Spleen (tissue), 11 donors: ENCODE measurements around the gene PPP3CA. TPM values are rescaled to one million over a fixed set of nuclear protein-coding genes. Genes with fewer than 3 reads are reported as not detected.

Source experiments
- DNase-seq: peaks from one replicate; pipeline ENCODE4 v3.0.0-alpha.2; 2020
- H3K27ac ChIP-seq, 8 donors: fragments of 200-600 bp; sonication (generic) in 7 of 8; 1 replicate in 4 of 8; 2 replicates in 4 of 8; pipeline versions ENCODE4 v1.5.0 to v1.8.0; 2016 to 2021; ENCODE audit warnings: inconsistent platforms in 4 of 8, mild to moderate bottlenecking in 4 of 8, moderate library complexity in 1 of 8
- H3K27me3 ChIP-seq, 7 donors: fragments of 200-600 bp; sonication (generic) in 6 of 7; replicated peaks in 1 of 7; 1 replicate in 4 of 7; 2 replicates in 3 of 7; pipeline versions ENCODE4 v1.5.0 to v1.8.0; 2016 to 2021; ENCODE audit warnings: inconsistent platforms in 3 of 7, mild to moderate bottlenecking in 1 of 7
- H3K36me3 ChIP-seq, 6 donors: fragments of 200-600 bp; sonication (generic) in 5 of 6; 1 replicate in 4 of 6; 2 replicates in 2 of 6; pipeline versions ENCODE4 v1.5.0 to v1.8.0; 2016 to 2021; ENCODE audit warnings: inconsistent platforms in 2 of 6
- H3K4me1 ChIP-seq, 6 donors: fragments of 200-600 bp; sonication (generic) in 5 of 6; 1 replicate in 3 of 6; 2 replicates in 3 of 6; pipeline versions ENCODE4 v1.5.0 to v1.8.0; 2016 to 2021; ENCODE audit warnings: inconsistent platforms in 3 of 6
- H3K4me3 ChIP-seq, 8 donors: fragments of 200-600 bp; sonication (generic) in 7 of 8; 1 replicate in 4 of 8; 2 replicates in 4 of 8; pipeline versions ENCODE4 v1.5.0 to v1.8.0; 2016 to 2021; ENCODE audit warnings: inconsistent platforms in 4 of 8, mild to moderate bottlenecking in 4 of 8, moderate library complexity in 2 of 8
- H3K9me3 ChIP-seq, 8 donors: fragments of 200-600 bp; sonication (generic) in 7 of 8; 1 replicate in 4 of 8; 2 replicates in 4 of 8; pipeline versions ENCODE4 v1.5.0 to v1.8.0; 2016 to 2021; ENCODE audit warnings: inconsistent platforms in 4 of 8
- POLR2A ChIP-seq, 3 donors: fragments of 450-650 bp; IDR thresholded peaks; one replicate each; pipeline ENCODE4 v1.5.1; 2017; ENCODE audit warnings: antibody characterized with exemption in 3 of 3, mild to moderate bottlenecking in 1 of 3
- POLR2AphosphoS5 ChIP-seq, 3 donors: sonication (generic); formaldehyde crosslinking; IDR thresholded peaks; one replicate each; pipeline ENCODE4 v1.5.1; 2017; ENCODE audit warnings: antibody characterized with exemption in 3 of 3
- WGBS, 5 donors: extraction: QIAGEN DNeasy Blood & Tissue Kit in 3 of 5; methylation state at CpG; one replicate each; pipeline versions ENCODE4 v1.1.5 to v1.1.7; 2013 to 2018; 5-methylcytosine and 5-hydroxymethylcytosine counted together
- intact Hi-C: fragments of 100-400 bp; cut with DNase I; formaldehyde crosslinking; loops from one replicate; pipeline ENCODE4 v1.15.0; 2023; ENCODE audit warnings: low total_unique reads
- polyA plus RNA-seq, 3 donors: library from polyadenylated mRNA; stranded (reverse); fragments of 200-250 nt; gene quantifications; one replicate each; pipeline ENCODE4 v1.2.1, GENCODE V29; 2013
- total RNA-seq, 7 donors: library from RNA; depleted of rRNA in 3 of 7; stranded (reverse); fragments of >200 nt in 3 of 7; fragmentation: NEBNext Ultra II Directional in 4 of 7; extraction: Animal tissue kit (Norgen Biotek cat#: 25700) in 4 of 7; gene quantifications; one replicate each; pipeline versions ENCODE4 v1.1.0 to v1.2.1, GENCODE V29; 2016 to 2021
- TF ChIP-seq, protein P1 (sequence below), 11 experiments: fragments of 200-600 bp in 7 of 11; fragments of 450-650 bp in 4 of 11; sonication (generic) in 4 of 11; IDR thresholded peaks in 8 of 11; conservative IDR thresholded peaks in 3 of 11; 1 replicate in 7 of 11; 2 replicates in 4 of 11; pipeline versions ENCODE4 v1.4.0 to v1.8.0; 2016 to 2021; ENCODE audit warnings: antibody characterized with exemption in 11 of 11, inconsistent platforms in 4 of 11, mild to moderate bottlenecking in 1 of 11
- donor health status: healthy with polysubstance abuse.
- donor health status: DM: no; HTN: no; CAD: no; lungs with moderate emphysema.
- donor health status: DM: no; HTN: no; CAD: no.
- donor health status: Bipolar disorder and iron deficiency.
- donor health status: healthy.
- donor health status: DM: no; HTN: no; CAD: no.
- donor health status: DM: yes; HTN: yes; CAD: no.

The PPP3CA gene
- total and polyA plus RNA-seq, 10 donors, result 15.5 to 50.0 (median 39.6) TPM

- H3K9me3 ChIP-seq, result no peaks in the 10 kb centered on the region
- WGBS, 5 donors, result 14 to 27% (median 23%) methylated on average over 1 of the region's 1 CpG
- TF ChIP-seq POLR2AphosphoS5 (IDR thresholded peaks at IDR 0.05), result peak in 1 of 3 donors; percentile 68
- TF ChIP-seq POLR2A (IDR thresholded peaks at IDR 0.05), result no peak
- TF ChIP-seq, protein P1, sequence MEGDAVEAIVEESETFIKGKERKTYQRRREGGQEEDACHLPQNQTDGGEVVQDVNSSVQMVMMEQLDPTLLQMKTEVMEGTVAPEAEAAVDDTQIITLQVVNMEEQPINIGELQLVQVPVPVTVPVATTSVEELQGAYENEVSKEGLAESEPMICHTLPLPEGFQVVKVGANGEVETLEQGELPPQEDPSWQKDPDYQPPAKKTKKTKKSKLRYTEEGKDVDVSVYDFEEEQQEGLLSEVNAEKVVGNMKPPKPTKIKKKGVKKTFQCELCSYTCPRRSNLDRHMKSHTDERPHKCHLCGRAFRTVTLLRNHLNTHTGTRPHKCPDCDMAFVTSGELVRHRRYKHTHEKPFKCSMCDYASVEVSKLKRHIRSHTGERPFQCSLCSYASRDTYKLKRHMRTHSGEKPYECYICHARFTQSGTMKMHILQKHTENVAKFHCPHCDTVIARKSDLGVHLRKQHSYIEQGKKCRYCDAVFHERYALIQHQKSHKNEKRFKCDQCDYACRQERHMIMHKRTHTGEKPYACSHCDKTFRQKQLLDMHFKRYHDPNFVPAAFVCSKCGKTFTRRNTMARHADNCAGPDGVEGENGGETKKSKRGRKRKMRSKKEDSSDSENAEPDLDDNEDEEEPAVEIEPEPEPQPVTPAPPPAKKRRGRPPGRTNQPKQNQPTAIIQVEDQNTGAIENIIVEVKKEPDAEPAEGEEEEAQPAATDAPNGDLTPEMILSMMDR (IDR thresholded peaks at IDR 0.05 in 8 of 11, conservative IDR thresholded peaks at IDR 0.05 in 3 of 11), result no peak
- H3K4me3 ChIP-seq, result no peak overlapping the region
- H3K4me1 ChIP-seq, result peaks cover 0 to 36% (median 16%) of the 10 kb centered on the region in 6 donors
- no peaks in the 10 kb centered on the region for H3K27me3 ChIP-seq
- intact Hi-C loops, result no loop called here
- no peak for DNase-seq
- peaks cover 0 to 34% (median 0%) of the 10 kb centered on the region in 6 donors for H3K36me3 ChIP-seq
- H3K27ac ChIP-seq, result peak overlapping the region in 5 of 8 donors; percentile 29 to 75 (median 48)
Observed at GRCh38 chr4:101037938-101038413, 309.4 kb downstream of the PPP3CA start.

DNA sequence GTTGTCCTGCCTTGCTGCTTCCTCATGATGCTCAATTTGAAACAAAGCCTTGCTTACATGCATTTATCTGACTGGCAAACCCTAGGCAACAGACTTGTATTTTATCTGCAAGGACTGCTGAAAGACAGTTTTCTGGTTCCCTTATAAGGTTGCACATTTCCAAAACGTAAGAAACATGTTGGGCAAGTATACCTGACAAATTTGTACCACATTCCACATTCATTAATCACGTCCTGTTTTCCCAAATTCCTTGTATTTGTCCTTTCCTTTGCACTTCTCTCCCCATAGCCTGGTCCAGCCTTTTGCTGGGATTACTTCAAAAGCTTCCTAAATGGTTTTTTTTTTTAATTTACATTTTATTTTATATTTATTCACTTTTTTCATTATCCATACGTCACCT, 310.1 kb downstream of the PPP3CA start:
- Histone ChIP-seq H3K4me3 (no peak overlapping the region), H3K36me3 (peaks cover 0 to 36% (median 2%) of the 10 kb centered on the region in 6 donors), H3K4me1 (peaks cover 0 to 36% (median 16%) of the 10 kb centered on the region in 6 donors), H3K27ac (peak overlapping the region in 2 of 8 donors; percentile 69 to 75), H3K27me3 (no peaks in the 10 kb centered on the region), H3K9me3 (no peaks in the 10 kb centered on the region)
- TF ChIP-seq POLR2A (IDR thresholded peaks at IDR 0.05) (no peak), POLR2AphosphoS5 (IDR thresholded peaks at IDR 0.05) (no peak)
- TF ChIP-seq, protein P1 (IDR thresholded peaks at IDR 0.05 in 8 of 11, conservative IDR thresholded peaks at IDR 0.05 in 3 of 11), result no peak
- intact Hi-C loops, result no loop called here
- WGBS, 5 donors, result 70 to 85% (median 78%) methylated on average over 3 of the region's 3 CpGs
- no peak for DNase-seq

DNA sequence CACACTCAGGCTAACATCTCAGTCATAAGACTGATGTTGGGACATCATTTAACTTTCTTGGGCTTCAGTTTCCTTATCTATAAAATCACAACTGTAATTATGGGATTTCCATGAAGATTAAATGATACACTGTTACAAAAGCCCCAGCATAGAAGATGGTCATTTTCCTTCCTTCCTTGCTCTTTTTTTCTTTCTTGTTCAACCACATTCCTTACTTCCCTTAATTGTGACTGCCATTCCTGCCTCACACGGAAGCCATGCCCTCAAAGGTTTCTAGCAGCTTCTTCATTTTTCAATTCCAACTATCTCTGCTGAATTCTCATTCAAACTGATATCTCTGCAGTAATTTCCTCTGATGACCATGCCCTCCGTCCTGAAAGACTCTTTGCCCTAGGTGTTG, 311.8 kb downstream of the PPP3CA start:
- H3K4me1 ChIP-seq, result peaks cover 0 to 34% (median 16%) of the 10 kb centered on the region in 6 donors
- intact Hi-C loops, result no loop called here
- DNase-seq, result no peak
- no peak for TF ChIP-seq POLR2A (IDR thresholded peaks at IDR 0.05)
- TF ChIP-seq, protein P1 (IDR thresholded peaks at IDR 0.05 in 8 of 11, conservative IDR thresholded peaks at IDR 0.05 in 3 of 11), result no peak
- no peak for TF ChIP-seq POLR2AphosphoS5 (IDR thresholded peaks at IDR 0.05)
- no peak overlapping the region for H3K27ac ChIP-seq
- H3K27me3 ChIP-seq, result no peaks in the 10 kb centered on the region
- 44 to 88% (median 69%) methylated on average over 2 of the region's 2 CpGs for WGBS, 5 donors
- H3K36me3 ChIP-seq, result peaks cover 0 to 53% (median 10%) of the 10 kb centered on the region in 6 donors
- H3K4me3 ChIP-seq, result no peak overlapping the region
- no peaks in the 10 kb centered on the region for H3K9me3 ChIP-seq

DNA sequence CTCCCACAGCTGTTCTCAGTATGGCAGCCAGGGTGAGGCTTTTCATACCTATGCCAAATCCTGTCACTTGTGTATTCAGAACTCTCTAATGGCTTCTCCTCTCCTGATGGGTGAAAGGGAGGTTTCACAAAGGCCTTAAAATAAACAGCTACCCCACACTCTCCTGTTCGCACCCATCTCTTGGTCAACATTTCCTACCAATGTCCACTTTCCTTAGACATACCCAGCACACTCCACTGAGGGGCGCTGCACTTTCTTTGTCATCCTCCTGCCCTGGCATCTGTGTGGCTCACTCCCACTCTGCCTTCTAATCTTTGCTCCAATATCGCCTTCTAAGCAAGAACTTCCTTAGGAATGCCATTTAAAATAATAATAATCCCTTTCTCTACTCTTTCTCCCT, 313.3 kb downstream of the PPP3CA start:
- Histone ChIP-seq H3K36me3 (peaks cover 0 to 48% (median 12%) of the 10 kb centered on the region in 6 donors), H3K9me3 (no peaks in the 10 kb centered on the region), H3K27ac (no peak overlapping the region), H3K4me3 (no peak overlapping the region), H3K4me1 (peaks cover 0 to 27% (median 16%) of the 10 kb centered on the region in 6 donors), H3K27me3 (no peaks in the 10 kb centered on the region)
- intact Hi-C loops, result no loop called here
- no peak for DNase-seq
- WGBS, 5 donors, result 96 to 98% (median 97%) methylated on average over 3 of the region's 3 CpGs
- TF ChIP-seq POLR2AphosphoS5 (IDR thresholded peaks at IDR 0.05) (no peak), POLR2A (IDR thresholded peaks at IDR 0.05) (no peak)
- TF ChIP-seq, protein P1 (IDR thresholded peaks at IDR 0.05 in 8 of 11, conservative IDR thresholded peaks at IDR 0.05 in 3 of 11), result no peak
